Measurements from ENCODE around the gene TRIML1. TPM values are rescaled to one million over a fixed set of nuclear protein-coding genes. Genes with fewer than 3 reads are reported as not detected.

Gene TRIML1
- total and polyA plus RNA-seq, 9 of the 15 experiments (the other 6 are each of a cell fraction or from before 2014, with no cell fraction given): 0.10 TPM; not detected in 8

DNA sequence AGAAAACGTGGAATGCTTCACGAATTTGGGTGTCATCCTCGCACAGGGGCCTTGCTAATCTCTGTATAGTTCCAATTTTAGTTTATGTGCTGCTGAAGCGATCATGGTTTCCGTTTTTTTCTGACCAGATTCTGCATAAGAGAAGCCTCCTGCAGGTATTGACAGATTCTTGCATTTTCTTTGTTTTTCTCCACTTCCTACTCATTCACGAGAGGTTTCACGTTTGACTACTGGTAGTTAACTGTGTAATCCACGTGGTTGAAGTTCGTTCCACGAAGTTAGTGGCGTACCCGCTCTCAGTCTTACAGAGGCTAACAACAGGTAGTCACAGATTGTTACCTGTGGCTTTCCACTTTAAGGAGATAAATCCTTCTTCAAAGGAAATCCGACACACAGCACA lies 17.7 kb upstream of the TRIML1 start:
- no TSS peak for BruUV-seq (replicated peaks)
- Histone ChIP-seq H3K36me3 (ENCODE audit: control insufficient read depth, insufficient read depth, low read length) (no peaks in the 10 kb centered on the region), H3K79me2 (ENCODE audit: control insufficient read depth, insufficient read depth, low read length) (no peaks in the 10 kb centered on the region), H3K4me2 (ENCODE audit: insufficient read depth, low read length) (no peak overlapping the region), H4K20me1 (replicated peaks; ENCODE audit: control insufficient read depth, insufficient read depth, low read length) (no peaks in the 10 kb centered on the region), H3K9me1 (ENCODE audit: control insufficient read depth, insufficient read depth, low read length) (no peaks in the 10 kb centered on the region), H3K9me3 (replicated peaks; ENCODE audit: control insufficient read depth, insufficient read depth, low read depth, low read length) (no peaks in the 10 kb centered on the region), H3K9ac (ENCODE audit: insufficient read depth in 1 of 2, low read depth in 2 of 2, low read length in 2 of 2) (no peak overlapping the region), H3K27ac (ENCODE audit: extremely low read depth, low read depth, low read length) (no peak overlapping the region), H3K4me1 (replicated peaks in 1 of 2; ENCODE audit: control insufficient read depth in 2 of 2, insufficient read depth in 2 of 2, low read length in 2 of 2) (no peaks in the 10 kb centered on the region), H2AFZ (ENCODE audit: low read depth, low read length) (no peak overlapping the region), H3K27me3 (ENCODE audit: control insufficient read depth in 2 of 2, insufficient read depth in 2 of 2, low read length in 2 of 2) (peaks cover 0 to 7% of the 10 kb centered on the region in 2 experiments; a peak in 1 of 5 replicates), H3K4me3 (no peak overlapping the region)
- intact Hi-C loops (cut with micrococcal nuclease) (no loop called here), in situ Hi-C loops (cut with MboI) (no loop called here)
- CTCF ChIA-PET (ENCODE audit: low intra/inter-chr PET ratio): no interaction called here
- TF ChIP-seq SMARCB1 (IDR thresholded peaks at IDR 0.05; ENCODE audit: insufficient read length, low read depth) (no peak), IRF2 (CRISPR knock-in tag; IDR thresholded peaks at IDR 0.05) (no peak), SIX5 (IDR thresholded peaks at IDR 0.05; ENCODE audit: borderline replicate concordance in 1 of 2, insufficient read depth in 1 of 2, low read depth in 1 of 2, low read length in 2 of 2) (no peak), KLF10 (CRISPR knock-in tag; IDR thresholded peaks at IDR 0.05) (no peak), ZNF175 (CRISPR knock-in tag; IDR thresholded peaks at IDR 0.05; ENCODE audit: low read depth) (no peak)
- TF ChIP-seq, protein P1, sequence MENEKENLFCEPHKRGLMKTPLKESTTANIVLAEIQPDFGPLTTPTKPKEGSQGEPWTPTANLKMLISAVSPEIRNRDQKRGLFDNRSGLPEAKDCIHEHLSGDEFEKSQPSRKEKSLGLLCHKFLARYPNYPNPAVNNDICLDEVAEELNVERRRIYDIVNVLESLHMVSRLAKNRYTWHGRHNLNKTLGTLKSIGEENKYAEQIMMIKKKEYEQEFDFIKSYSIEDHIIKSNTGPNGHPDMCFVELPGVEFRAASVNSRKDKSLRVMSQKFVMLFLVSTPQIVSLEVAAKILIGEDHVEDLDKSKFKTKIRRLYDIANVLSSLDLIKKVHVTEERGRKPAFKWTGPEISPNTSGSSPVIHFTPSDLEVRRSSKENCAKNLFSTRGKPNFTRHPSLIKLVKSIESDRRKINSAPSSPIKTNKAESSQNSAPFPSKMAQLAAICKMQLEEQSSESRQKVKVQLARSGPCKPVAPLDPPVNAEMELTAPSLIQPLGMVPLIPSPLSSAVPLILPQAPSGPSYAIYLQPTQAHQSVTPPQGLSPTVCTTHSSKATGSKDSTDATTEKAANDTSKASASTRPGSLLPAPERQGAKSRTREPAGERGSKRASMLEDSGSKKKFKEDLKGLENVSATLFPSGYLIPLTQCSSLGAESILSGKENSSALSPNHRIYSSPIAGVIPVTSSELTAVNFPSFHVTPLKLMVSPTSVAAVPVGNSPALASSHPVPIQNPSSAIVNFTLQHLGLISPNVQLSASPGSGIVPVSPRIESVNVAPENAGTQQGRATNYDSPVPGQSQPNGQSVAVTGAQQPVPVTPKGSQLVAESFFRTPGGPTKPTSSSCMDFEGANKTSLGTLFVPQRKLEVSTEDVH (IDR thresholded peaks at IDR 0.05; ENCODE audit: low read depth, partially characterized antibody): no peak
- POLR2A ChIA-PET: no interaction called here
- FAIRE-seq (no peak), DNase-seq (ENCODE audit: extremely low read depth in 1 of 4, low spot score in 3 of 4) (no peak), ATAC-seq (no peak)
- WGBS (ENCODE audit: insufficient coverage, low coverage, missing lambda C conversion rate): 0% methylated on average over 13 of the region's 13 CpGs
